Activated naive CD4-positive, alpha-beta T cell treated with anti-CD3 and anti-CD28 coated beads, Interleukin-2, amount 50 U/mL, for 24 hours (primary cell): Measurements from ENCODE around the gene LRCOL1.
"Not testable (repeated sequence)": the region's sequence is repeated elsewhere in the genome, so short reads cannot be mapped to it uniquely, and the experiment has no call there.

Experiments used
- H3K27ac Mint-ChIP-seq: one replicate; pipeline ENCODE4 v1.8.0; 2021; ENCODE audit warnings: mild to moderate bottlenecking, mixed read lengths
- H3K27me3 Mint-ChIP-seq: one replicate; pipeline ENCODE4 v1.8.0; 2021; ENCODE audit warnings: mixed read lengths
- H3K36me3 Mint-ChIP-seq: one replicate; pipeline ENCODE4 v1.8.0; 2021; ENCODE audit warnings: mixed read lengths
- H3K4me1 Mint-ChIP-seq: one replicate; pipeline ENCODE4 v1.8.0; 2021; ENCODE audit warnings: mixed read lengths
- H3K4me3 Mint-ChIP-seq: one replicate; pipeline ENCODE4 v1.8.0; 2021; ENCODE audit warnings: mild to moderate bottlenecking, mixed read lengths
- H3K9me3 Mint-ChIP-seq: one replicate; pipeline ENCODE4 v1.8.0; 2021; ENCODE audit warnings: mixed read lengths

The LRCOL1 gene

DNA sequence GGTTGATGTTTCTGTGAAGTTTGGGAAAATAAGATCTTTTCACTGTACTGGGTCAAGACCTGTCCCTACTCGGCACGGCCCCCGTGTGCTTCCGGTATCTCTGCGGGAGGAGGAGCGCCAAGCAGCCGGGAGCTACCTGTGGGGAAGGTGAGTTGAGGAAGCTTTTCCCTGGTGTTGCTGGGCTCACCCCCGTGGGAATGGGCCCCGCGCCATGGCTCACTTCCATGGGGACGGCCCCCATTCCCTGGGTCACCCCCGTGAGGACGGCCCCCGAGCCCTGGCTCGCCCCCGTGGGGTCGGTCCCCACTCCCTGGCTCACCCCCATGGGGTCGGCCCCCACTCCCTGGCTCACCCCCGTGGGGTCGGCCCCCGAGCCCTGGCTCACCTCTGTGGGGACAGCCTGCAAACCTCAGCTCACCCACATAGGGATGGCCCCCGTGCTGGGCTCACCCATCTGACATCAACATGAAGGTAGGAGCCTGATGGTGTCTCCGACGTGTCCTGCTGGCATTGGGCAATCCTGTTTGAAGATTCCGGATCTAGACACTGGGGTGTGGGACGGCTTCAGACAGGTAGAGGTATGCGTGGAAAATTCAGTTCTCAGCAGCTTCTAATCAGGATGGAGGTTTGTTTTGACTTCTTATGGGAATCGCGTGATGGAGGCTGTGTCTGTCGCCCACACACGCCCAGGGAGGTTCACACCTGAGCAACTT lies 9.1 kb downstream of the LRCOL1 start:
- Mint-ChIP-seq H3K4me3 (peak overlapping the region; percentile 81), H3K9me3 (no peaks in the 10 kb centered on the region), H3K36me3 (no peaks in the 10 kb centered on the region), H3K27me3 (peaks cover 23% of the 10 kb centered on the region), H3K4me1 (peaks cover 16% of the 10 kb centered on the region), H3K27ac (no peak overlapping the region)

DNA sequence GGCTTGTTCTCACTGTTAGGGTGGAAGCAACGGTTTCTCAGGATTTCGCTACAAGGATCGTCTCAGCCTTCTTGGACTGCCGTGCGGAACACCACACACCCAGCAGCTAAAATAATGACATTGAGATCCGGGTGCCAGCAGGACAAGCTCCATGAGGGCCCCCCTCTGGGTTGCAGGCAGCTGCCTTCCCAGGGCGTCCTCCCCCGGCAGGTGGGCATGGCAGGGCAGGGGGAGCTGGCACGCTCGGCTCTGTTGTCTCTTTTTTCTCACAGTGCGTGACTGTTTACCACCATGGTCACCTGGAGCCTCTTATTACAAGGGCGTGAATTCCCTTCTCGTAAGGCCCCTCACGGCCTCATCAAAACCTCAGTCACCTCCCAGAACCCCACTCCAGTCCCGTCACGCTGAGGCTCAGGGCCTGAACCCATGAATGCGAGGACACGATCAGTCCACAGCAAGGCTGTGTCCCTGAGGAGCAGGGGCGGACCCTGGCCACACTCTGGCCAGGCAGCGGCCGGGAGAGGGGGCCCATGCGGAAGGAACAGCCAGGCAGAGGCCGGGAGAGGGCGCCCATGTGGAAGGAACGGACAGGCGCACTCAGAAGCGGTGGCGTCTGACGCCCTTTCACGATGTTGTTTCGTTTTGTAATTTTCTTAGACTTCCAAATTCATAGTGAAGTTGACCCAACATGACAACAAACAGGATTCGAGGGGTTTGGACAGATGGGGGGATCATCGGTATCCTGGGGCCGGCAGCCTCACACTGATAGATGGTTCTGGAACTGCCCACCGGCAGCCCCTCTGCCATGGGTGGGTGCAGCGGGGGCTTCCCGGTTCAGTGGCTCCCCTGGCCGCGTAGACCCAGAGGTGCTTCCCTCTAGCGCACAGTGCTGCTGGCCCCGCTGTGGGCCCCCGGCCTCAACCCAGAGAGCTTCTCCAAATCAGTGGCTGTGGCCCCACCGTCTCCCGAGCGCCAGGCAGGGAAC lies 10.0 kb downstream of the LRCOL1 start:
- H3K4me1 Mint-ChIP-seq = peaks cover 16% of the 10 kb centered on the region
- no peak overlapping the region for H3K27ac Mint-ChIP-seq
- peaks cover 22% of the 10 kb centered on the region for H3K27me3 Mint-ChIP-seq
- H3K36me3 Mint-ChIP-seq = no peaks in the 10 kb centered on the region
- peak overlapping the region; percentile 81 for H3K4me3 Mint-ChIP-seq
- H3K9me3 Mint-ChIP-seq = no peaks in the 10 kb centered on the region

DNA sequence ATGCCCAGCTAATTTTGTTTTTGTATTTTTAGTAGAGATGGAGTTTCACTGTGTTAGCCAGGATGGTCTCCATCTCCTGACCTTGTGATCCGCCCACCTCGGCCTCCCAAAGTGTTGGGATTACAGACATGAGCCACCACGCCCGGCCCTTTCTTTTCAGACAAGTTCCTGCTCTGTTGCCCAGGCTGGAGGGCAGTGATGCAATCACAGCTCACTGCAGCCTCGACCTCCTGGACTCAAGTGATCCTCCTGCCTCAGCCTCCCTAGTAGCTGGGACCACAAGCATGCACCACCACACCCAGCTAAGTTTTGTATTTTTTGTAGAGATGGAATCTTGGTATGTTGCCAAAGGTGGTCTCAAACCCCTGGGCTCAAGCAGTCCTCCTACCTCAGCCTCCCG lies 10.9 kb downstream of the LRCOL1 start:
- peak overlapping the region; percentile 62 for H3K4me3 Mint-ChIP-seq
- peaks cover 19% of the 10 kb centered on the region for H3K27me3 Mint-ChIP-seq
- peaks cover 16% of the 10 kb centered on the region for H3K4me1 Mint-ChIP-seq
- H3K27ac Mint-ChIP-seq, H3K9me3 Mint-ChIP-seq, H3K36me3 Mint-ChIP-seq: not testable (repeated sequence)

DNA sequence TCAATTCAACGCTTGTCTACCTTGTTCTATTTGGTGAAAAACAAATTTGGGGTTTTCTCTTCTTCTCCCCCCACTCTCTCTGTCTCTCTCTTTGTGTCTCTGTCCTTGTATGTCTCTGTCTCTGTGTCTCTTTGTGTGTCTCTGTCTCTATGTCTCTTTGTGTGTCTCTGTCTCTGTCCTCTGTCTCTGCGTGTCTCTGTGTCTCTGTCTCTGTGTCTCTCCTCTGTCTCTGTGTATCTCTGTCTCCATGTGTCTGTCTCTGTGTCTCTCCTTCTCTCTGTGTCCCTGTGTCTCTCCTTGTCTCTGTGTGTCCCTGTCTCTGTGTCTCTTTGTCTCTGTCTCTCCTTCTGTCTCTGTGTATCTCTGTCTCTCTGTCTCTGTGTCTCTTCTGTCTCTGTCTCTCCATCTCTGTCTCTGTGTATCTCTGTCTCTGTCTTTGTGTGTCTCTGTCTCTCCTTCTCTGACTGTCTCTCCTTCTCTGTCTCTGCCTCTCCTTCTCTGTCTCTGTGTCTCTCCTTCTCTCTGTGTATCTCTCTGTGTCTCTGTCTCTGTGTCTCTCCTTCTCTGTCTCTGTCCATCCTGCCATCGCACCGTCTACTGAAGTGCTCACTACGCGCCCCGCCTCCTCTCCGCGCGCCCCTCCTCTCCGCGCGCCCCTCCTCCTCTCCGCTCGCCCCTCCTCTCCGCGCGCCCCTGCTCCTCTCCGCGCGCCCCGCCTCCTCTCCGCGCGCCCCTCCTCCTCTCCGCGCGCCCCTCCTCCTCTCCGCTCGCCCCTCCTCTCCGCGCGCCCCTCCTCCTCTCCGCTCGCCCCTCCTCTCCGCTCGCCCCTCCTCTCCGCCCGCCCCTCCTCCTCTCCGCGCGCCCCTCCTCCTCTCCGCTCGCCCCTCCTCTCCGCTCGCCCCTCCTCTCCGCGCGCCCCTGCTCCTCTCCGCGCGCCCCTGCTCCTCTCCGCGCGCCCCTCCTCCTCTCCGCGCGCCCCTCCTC lies 12.8 kb downstream of the LRCOL1 start:
- no peaks in the 10 kb centered on the region for H3K9me3 Mint-ChIP-seq
- no peaks in the 10 kb centered on the region for H3K36me3 Mint-ChIP-seq
- H3K4me3 Mint-ChIP-seq = peak overlapping the region; percentile 80
- H3K4me1 Mint-ChIP-seq = peaks cover 16% of the 10 kb centered on the region
- peaks cover 17% of the 10 kb centered on the region for H3K27me3 Mint-ChIP-seq
- no peak overlapping the region for H3K27ac Mint-ChIP-seq

DNA sequence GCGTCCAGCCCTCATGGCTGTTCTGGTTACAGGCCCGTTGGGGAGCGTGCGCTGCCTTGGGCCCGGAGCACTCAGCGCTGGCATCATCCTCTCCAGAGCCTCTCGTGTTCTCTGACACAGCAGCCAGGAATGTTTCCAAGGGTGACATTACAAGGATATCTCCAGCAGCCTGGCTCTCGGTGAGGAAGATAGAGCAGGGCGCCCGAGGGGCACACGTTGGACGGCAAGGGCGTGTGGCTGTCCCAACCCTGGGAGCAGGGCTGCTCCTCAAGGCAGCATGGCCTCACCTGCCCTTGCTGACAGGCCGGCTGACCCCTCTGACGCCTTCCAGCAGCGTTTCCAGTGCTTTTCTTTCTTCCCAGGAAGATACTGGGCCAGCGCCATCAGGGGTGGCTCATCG lies 14.4 kb downstream of the LRCOL1 start:
- H3K27ac Mint-ChIP-seq = no peak overlapping the region
- H3K27me3 Mint-ChIP-seq = peaks cover 11% of the 10 kb centered on the region
- no peaks in the 10 kb centered on the region for H3K9me3 Mint-ChIP-seq
- H3K4me3 Mint-ChIP-seq = peak overlapping the region; percentile 7
- H3K36me3 Mint-ChIP-seq = no peaks in the 10 kb centered on the region
- peaks cover 16% of the 10 kb centered on the region for H3K4me1 Mint-ChIP-seq

DNA sequence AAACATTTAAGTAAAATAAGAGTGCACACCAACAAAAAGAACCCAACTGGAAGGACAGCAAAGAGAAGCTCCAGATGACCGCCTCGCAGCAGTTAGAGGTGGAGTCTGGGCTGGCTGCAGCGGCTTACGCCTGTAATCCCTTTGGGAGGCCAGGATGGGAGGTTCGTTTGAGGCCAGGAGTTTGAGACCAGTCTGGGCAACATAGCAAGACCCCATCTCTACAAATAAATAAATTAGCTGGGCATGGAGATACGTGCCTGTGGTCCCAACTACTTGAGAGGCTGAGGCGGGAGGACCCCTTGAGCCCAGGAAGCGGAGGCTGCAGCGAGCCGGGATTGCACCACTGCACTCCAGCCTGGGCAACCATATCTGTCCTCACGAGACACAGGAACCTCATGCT lies 15.2 kb downstream of the LRCOL1 start:
- Mint-ChIP-seq H3K4me3 (no peak overlapping the region), H3K27me3 (peaks cover 10% of the 10 kb centered on the region), H3K36me3 (no peaks in the 10 kb centered on the region), H3K27ac (no peak overlapping the region), H3K9me3 (no peaks in the 10 kb centered on the region), H3K4me1 (peaks cover 13% of the 10 kb centered on the region)

DNA sequence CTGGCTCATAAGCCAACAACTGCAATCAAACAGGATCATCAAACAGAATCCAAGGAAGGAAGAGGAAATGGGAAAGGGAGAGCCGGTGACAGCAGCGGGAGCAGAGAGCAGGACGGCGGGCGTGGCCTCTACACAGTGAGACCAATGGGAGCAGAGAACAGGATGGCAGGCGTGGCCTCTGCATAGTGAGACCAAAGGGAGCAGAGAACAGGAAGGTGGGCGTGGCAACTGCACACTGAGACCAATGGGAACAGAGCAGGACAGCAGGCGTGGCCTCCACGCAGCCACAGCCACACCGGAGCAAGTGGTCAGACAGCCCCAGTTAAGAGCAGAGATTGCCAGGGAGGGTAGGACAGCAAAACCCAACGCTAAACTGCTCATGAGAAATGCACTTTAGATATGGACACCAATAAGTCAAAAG lies 16.4 kb downstream of the LRCOL1 start:
- Mint-ChIP-seq H3K4me3 (no peak overlapping the region), H3K27me3 (peaks cover 10% of the 10 kb centered on the region), H3K36me3 (no peaks in the 10 kb centered on the region), H3K27ac (no peak overlapping the region), H3K9me3 (no peaks in the 10 kb centered on the region), H3K4me1 (peaks cover 12% of the 10 kb centered on the region)

DNA sequence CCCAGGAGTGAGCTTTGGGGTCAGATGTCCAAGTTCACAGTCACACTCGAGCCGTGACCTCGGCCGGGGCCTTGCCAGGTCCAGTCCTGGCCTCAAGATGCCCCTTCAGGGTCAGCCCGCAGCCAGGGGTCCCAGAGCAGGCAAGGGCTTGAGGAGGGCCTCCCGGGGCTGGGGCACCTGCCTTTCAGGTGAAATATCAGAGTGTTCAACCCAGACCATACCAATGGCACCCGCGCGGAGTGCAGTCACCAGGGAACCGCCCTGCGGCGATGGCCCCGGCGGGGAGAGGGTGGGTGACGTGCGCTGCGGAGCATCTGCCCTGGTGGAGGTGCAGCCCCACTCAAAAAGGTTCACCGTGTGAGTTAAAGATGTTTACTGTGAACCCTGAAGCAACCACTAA lies 16.9 kb downstream of the LRCOL1 start:
- Mint-ChIP-seq H3K9me3 (no peaks in the 10 kb centered on the region), H3K27me3 (peaks cover 10% of the 10 kb centered on the region), H3K36me3 (no peaks in the 10 kb centered on the region), H3K27ac (no peak overlapping the region), H3K4me1 (peaks cover 8% of the 10 kb centered on the region), H3K4me3 (no peak overlapping the region)

DNA sequence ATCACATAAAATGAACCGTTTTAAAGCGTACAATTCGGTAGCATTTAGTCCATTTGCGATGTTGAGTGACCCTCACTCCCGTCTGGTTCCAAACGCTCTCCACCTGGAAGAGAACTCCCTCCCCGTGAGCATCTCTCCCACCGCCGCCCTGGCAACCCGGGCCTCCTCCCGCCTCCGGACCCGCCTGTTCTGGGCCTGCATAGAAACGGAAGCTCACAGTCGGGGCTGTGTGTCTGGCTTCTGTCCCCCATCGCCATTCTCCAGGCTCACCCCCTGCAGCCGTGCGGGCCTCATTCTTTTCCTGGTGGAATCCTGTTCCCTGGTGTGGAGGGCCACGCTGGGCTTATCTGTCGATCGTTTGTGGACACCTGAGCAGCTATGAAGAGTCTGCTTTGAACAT lies 17.3 kb downstream of the LRCOL1 start:
- Mint-ChIP-seq H3K9me3 (no peaks in the 10 kb centered on the region), H3K4me3 (no peak overlapping the region), H3K36me3 (no peaks in the 10 kb centered on the region), H3K27me3 (peaks cover 10% of the 10 kb centered on the region), H3K27ac (no peak overlapping the region), H3K4me1 (peaks cover 8% of the 10 kb centered on the region)

DNA sequence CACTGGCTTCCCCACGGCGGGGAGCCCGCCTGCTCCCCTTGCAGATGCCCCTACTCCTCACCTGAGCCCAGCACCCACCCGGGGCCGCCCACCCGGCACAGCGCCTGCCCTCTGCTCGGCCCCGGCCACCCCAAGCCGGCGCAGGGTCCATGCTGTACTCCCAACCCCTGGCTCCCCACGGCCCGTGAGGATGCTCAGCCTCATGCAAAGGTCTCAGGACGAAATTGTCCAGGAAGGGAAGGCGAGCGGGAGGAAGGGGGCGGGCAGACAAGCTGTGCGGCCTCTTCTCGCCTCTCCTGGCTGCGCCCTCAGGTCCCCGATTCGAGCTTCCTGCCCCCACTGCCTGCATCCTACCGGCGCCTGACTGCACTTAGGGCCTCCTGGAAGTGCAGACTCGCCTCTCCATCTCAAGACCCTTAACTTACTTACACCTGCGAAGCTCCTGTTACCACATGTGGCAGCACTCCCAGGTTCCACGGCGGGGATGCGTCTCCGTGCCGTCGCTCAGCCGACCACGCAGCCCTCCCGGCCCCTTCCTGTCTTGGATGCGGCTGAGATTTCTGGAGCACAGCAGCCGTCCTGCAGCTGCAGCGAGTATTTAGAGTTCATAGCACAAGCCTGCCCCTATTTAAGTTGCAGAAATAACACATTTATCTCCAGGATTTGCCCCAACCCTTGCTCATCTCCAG lies 18.0 kb downstream of the LRCOL1 start:
- H3K36me3 Mint-ChIP-seq = no peaks in the 10 kb centered on the region
- H3K27me3 Mint-ChIP-seq = peaks cover 7% of the 10 kb centered on the region
- H3K27ac Mint-ChIP-seq = no peak overlapping the region
- H3K9me3 Mint-ChIP-seq = no peaks in the 10 kb centered on the region
- H3K4me3 Mint-ChIP-seq = no peak overlapping the region
- peaks cover 4% of the 10 kb centered on the region for H3K4me1 Mint-ChIP-seq

DNA sequence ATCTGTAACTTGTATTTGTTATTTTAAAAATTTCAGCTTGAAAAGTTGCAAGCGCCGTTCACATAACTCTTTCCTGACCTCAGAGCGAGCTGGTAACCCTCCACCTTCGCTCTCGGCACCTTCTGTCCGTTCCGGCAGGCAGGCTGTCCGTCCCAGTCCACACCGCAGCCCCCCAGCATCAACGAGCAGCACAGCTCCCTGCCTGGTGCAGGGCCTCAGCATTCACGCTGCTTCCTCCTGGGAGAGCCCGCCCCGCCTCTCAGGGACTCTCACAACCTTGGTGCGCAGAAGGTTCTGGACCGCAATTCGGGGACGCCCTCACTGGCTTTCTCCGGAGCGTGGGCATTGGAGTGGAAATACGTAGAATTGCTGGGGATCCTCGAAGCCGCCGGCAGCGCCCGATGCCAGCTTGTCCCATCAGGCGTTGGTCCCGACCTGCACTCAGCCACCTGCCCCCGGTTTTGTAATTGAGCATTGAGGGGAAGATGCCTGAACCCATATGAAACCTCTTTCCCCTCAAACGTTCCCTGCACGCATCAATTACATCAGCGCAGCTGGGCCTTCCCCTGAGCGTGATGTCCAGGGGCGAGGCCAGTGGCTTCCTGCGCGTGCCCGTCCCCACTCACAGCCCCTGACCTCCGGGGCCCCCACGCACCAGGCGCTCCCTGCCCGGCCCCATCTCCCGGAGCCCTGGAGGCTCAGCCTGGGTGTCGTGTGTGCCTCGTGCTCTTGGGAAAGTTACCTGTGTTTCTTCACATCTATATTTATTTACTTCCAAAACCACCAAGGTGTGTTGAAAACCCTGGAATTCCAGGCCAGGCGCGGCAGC lies 19.1 kb downstream of the LRCOL1 start:
- no peak overlapping the region for H3K27ac Mint-ChIP-seq
- no peak overlapping the region for H3K4me3 Mint-ChIP-seq
- H3K36me3 Mint-ChIP-seq = no peaks in the 10 kb centered on the region
- no peaks in the 10 kb centered on the region for H3K9me3 Mint-ChIP-seq
- peaks cover 3% of the 10 kb centered on the region for H3K27me3 Mint-ChIP-seq
- H3K4me1 Mint-ChIP-seq = no peaks in the 10 kb centered on the region

DNA sequence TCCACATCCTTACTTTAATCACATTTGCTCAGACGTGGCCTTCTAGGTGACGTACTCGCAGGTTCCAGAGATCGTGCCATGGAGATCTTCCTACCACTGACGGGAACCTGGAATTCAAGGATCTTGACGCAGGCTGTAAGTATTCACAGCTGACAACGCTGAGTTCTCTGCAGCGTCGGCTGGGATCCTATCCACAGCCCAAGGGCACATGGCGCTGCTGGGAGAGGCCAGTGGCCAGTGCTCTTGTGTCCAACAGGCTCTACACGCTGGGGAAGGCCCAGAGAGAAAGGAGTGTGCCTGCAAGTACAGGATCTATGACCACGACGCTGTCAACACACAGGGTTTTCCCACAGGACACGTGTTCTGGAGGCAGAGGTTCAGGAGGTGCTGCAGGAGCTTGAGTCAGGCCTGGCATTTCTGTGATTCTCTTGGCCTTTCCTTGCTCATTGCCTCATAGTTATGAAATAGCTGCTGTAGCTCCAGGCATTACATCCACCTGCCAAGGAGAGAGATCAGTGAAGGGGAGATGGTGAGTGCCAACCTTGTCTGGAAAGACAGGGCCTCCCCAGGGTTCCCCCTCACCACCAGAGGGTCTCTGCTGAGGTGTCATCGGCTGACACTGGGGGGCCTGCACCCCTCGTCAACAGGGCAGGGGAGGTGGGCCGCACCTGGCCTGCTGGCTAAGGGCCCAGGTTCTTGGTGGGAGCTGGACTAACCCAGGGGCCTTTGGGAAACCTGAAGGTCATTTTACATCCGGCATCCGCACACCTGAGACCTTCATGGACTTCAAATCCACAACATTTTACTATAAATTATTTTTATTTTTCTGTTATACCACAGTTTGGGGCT lies 21.3 kb downstream of the LRCOL1 start:
- Mint-ChIP-seq H3K27ac (no peak overlapping the region), H3K9me3 (no peaks in the 10 kb centered on the region), H3K4me1 (no peaks in the 10 kb centered on the region), H3K27me3 (peaks cover 2% of the 10 kb centered on the region), H3K36me3 (no peaks in the 10 kb centered on the region), H3K4me3 (no peak overlapping the region)

DNA sequence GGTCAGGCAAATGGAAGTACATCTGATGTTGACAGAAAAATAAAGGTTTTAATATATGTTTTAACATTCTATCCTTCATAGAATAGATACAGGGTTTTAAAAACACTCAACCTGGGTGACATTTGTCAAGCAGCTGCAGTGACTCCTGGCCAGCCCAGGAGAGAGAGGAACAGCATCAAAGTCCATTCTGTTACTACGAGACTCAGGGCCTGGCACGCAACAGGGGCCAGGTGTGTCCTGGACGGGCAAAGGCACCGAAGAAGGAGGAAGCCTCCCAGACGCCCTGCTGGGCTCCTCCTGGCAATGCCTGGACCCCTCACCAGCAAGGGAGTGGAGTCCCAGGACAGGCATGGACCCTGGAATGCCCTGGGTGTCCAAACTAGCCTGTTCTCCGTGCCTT lies 22.1 kb downstream of the LRCOL1 start:
- no peaks in the 10 kb centered on the region for H3K36me3 Mint-ChIP-seq
- H3K4me3 Mint-ChIP-seq = no peak overlapping the region
- H3K27me3 Mint-ChIP-seq = no peaks in the 10 kb centered on the region
- H3K4me1 Mint-ChIP-seq = no peaks in the 10 kb centered on the region
- H3K27ac Mint-ChIP-seq = no peak overlapping the region
- no peaks in the 10 kb centered on the region for H3K9me3 Mint-ChIP-seq
